HepG2 (cell line): ENCODE results near the gene NEK7. TPM values are rescaled to one million over a fixed set of nuclear protein-coding genes. Genes with fewer than 3 reads are reported as not detected.

Experiments
- ATAC-seq: fragments of 200-7000 bp; cut with Tn5 transposase; 3 replicates; pipeline ENCODE4 v1.9.1; 2020; ENCODE audit warnings: mild to moderate bottlenecking, moderate library complexity
- BruUV-seq: library from RNA; stranded (reverse); fragments of 400-500 nt; replicated peaks from 2 replicates; lab custom pipeline; 2021; lab: Mats Ljungman, UMichigan
- CTCF ChIA-PET: fragments of 300-600 bp; formaldehyde crosslinking; extraction: SDS; loops from one replicate; lab custom pipeline; 2021; ENCODE audit warnings: low total read pairs, inconsistent platforms, low intra/inter-chr PET ratio; lab: Yijun Ruan, JAX
- POLR2A ChIA-PET: fragments of 350-600 bp; sonication (Branson Sonifier 250); formaldehyde crosslinking; loops from one replicate; lab custom pipeline; 2020; ENCODE audit warnings: antibody characterized with exemption, inconsistent platforms; lab: Yijun Ruan, JAX
- DNase-seq: peaks from one replicate; pipeline ENCODE4 v3.0.0-alpha.2; 2015; ENCODE audit warnings: low spot score
- FAIRE-seq: peaks from 3 replicates; lab custom pipeline; 2011; peaks lifted over from hg19 to GRCh38; lab: Jason Lieb, UNC
- H2AFZ ChIP-seq: one replicate; pipeline ENCODE4 v1.6.1; 2011; ENCODE audit warnings: low read length, inconsistent platforms
- H3K27ac ChIP-seq: fragments of 300-600 bp; 3 replicates; pipeline ENCODE4 v1.8.0; 2011; ENCODE audit warnings: mixed run types, mild to moderate bottlenecking, mixed read lengths, low read length, inconsistent platforms; ENCODE audit not compliant: insufficient read depth; ENCODE audit errors: extremely low read length
- H3K27me3 ChIP-seq, 2 experiments: fragments of 200-600 bp in 1 of 2; 2 replicates in 1 of 2; 3 replicates in 1 of 2; pipeline versions ENCODE4 v1.6.0 to v1.8.0; 2011; ENCODE audit warnings: low read length in 2 of 2, mild to moderate bottlenecking in 2 of 2, moderate library complexity in 2 of 2, inconsistent platforms in 1 of 2; ENCODE audit not compliant: insufficient read depth in 2 of 2, control insufficient read depth in 1 of 2
- H3K36me3 ChIP-seq, 2 experiments: fragments of 200-600 bp in 1 of 2; replicated peaks in 1 of 2; 2 replicates in 1 of 2; 3 replicates in 1 of 2; pipeline versions ENCODE4 v1.5.1 to v1.8.0; 2011; ENCODE audit warnings: low read length in 2 of 2, inconsistent platforms in 1 of 2; ENCODE audit not compliant: insufficient read depth in 2 of 2, control insufficient read depth in 1 of 2
- H3K4me1 ChIP-seq: 2 replicates; pipeline ENCODE4 v1.5.1; 2012; ENCODE audit warnings: low read length, inconsistent platforms; ENCODE audit not compliant: insufficient read depth
- H3K4me2 ChIP-seq: 2 replicates; pipeline ENCODE4 v1.6.0; 2011; ENCODE audit warnings: low read depth, low read length, inconsistent platforms
- H3K4me3 ChIP-seq, 3 experiments: fragments of 200-600 bp in 1 of 3; sonication (generic), shearing (Covaris generic) in 1 of 3; replicated peaks in 1 of 3; 2 replicates each; pipeline ENCODE4 v1.5.1; 2011 to 2016; ENCODE audit warnings: low read length in 3 of 3, inconsistent platforms in 2 of 3, low read depth in 2 of 3, mild to moderate bottlenecking in 2 of 3, control low read depth in 1 of 3, mixed read lengths in 1 of 3; ENCODE audit not compliant: insufficient read depth in 1 of 3
- H3K79me2 ChIP-seq: one replicate; pipeline ENCODE4 v1.6.1; 2011; ENCODE audit warnings: low read length, inconsistent platforms; ENCODE audit not compliant: insufficient read depth
- H3K9ac ChIP-seq: 2 replicates; pipeline ENCODE4 v1.6.0; 2011; ENCODE audit warnings: mild to moderate bottlenecking, low read depth, low read length, inconsistent platforms; ENCODE audit not compliant: insufficient read depth
- H3K9me3 ChIP-seq: 2 replicates; pipeline ENCODE4 v1.5.1; 2012; ENCODE audit warnings: mild to moderate bottlenecking, low read length
- H4K20me1 ChIP-seq: 2 replicates; pipeline ENCODE4 v1.6.0; 2011; ENCODE audit warnings: inconsistent platforms, mild to moderate bottlenecking, low read length, moderate library complexity; ENCODE audit not compliant: insufficient read depth
- ADNP ChIP-seq: sonication (generic); formaldehyde crosslinking; IDR thresholded peaks from 2 replicates; pipeline ENCODE4 v1.4.0; 2020; ENCODE audit warnings: missing genetic modification reagents
- NR2F2 ChIP-seq: IDR thresholded peaks from 2 replicates; pipeline ENCODE4 v1.6.1; 2012; ENCODE audit warnings: low read depth, inconsistent platforms, borderline replicate concordance
- SRF ChIP-seq: IDR thresholded peaks from 2 replicates; pipeline ENCODE4 v1.6.1; 2011; ENCODE audit warnings: mild to moderate bottlenecking, low read depth, low read length, moderate library complexity
- TCF7L2 ChIP-seq: IDR thresholded peaks from 2 replicates; pipeline ENCODE4 v1.6.1; 2011; ENCODE audit warnings: mild to moderate bottlenecking, low read depth, low read length, moderate library complexity
- ZNF253 ChIP-seq: sonication (generic); formaldehyde crosslinking; IDR thresholded peaks from 2 replicates; pipeline ENCODE4 v1.8.0; 2022; ENCODE audit warnings: mild to moderate bottlenecking, missing genetic modification reagents, borderline replicate concordance
- ZNF879 ChIP-seq: sonication (generic); formaldehyde crosslinking; IDR thresholded peaks from 2 replicates; pipeline ENCODE4 v1.8.1; 2023; ENCODE audit warnings: missing genetic modification reagents
- ZSCAN22 ChIP-seq: sonication (generic); formaldehyde crosslinking; IDR thresholded peaks from 2 replicates; pipeline ENCODE4 v1.4.0; 2020; ENCODE audit warnings: mild to moderate bottlenecking, missing genetic modification reagents
- ZSCAN29 ChIP-seq: sonication (generic); formaldehyde crosslinking; conservative IDR thresholded peaks from 2 replicates; pipeline ENCODE4 v1.4.0; 2020; ENCODE audit warnings: mild to moderate bottlenecking, missing genetic modification reagents
- WGBS: methylation state at CpG from one replicate; pipeline ENCODE4 v1.1.6; 2017; ENCODE audit warnings: low lambda C conversion rate; 5-methylcytosine and 5-hydroxymethylcytosine counted together
- in situ Hi-C: cut with HindIII; loops from 2 replicates; pipeline ENCODE4 v1.10.0; 2017; ENCODE audit warnings: low pct_unique_long_range_greater_than_20kb; ENCODE audit not compliant: extremely low pct_ligation_motif_present
- intact Hi-C: fragments of 100-400 bp; cut with micrococcal nuclease; formaldehyde crosslinking; loops from one replicate; pipeline ENCODE4 v1.10.0; 2022; ENCODE audit not compliant: unreplicated experiment
- polyA plus RNA-seq, 8 experiments: library from polyadenylated mRNA; depleted of rRNA in 3 of 8; stranded (reverse) in 7 of 8; unstranded in 1 of 8; fragments of >200 nt; fragmentation: Illumina TruSeq in 4 of 8; extraction: Trizol in 4 of 8; gene quantifications; 2 replicates each; pipeline versions ENCODE4 v1.2.1 to v1.2.3, GENCODE V29; 2011 to 2016; ENCODE audit warnings: low read depth in 4 of 8, missing spikeins in 1 of 8, mixed read lengths in 1 of 8; ENCODE audit not compliant: insufficient read depth in 1 of 8
- total RNA-seq, 5 experiments: library from RNA; depleted of rRNA; stranded (reverse); fragments of >200 nt; fragmentation: Illumina TruSeq; extraction: Trizol; gene quantifications; 2 replicates each; pipeline ENCODE4 v1.2.3, GENCODE V29; 2016; ENCODE audit warnings: low read depth in 1 of 5
- TF ChIP-seq, protein P1 (sequence below): sonication (generic); formaldehyde crosslinking; IDR thresholded peaks from 2 replicates; pipeline ENCODE4 v1.4.0; 2020; ENCODE audit warnings: missing genetic modification reagents, mild to moderate bottlenecking, borderline replicate concordance
- TF ChIP-seq, protein P2 (sequence below): sonication (generic); formaldehyde crosslinking; IDR thresholded peaks from 2 replicates; pipeline ENCODE4 v1.4.0; 2020; ENCODE audit warnings: missing genetic modification reagents
- TF ChIP-seq, protein P3 (sequence below): sonication (generic); formaldehyde crosslinking; IDR thresholded peaks from 2 replicates; pipeline ENCODE4 v1.9.0; 2022; ENCODE audit warnings: missing genetic modification reagents, mild to moderate bottlenecking, borderline replicate concordance
- TF ChIP-seq, protein P4 (sequence below): sonication (generic); formaldehyde crosslinking; conservative IDR thresholded peaks from 2 replicates; pipeline ENCODE4 v1.4.0; 2020; ENCODE audit warnings: missing genetic modification reagents

Gene NEK7
- total and polyA plus RNA-seq, 2 of the 13 experiments (the other 11 are each of a cell fraction or from before 2014, with no cell fraction given) = 18.1 to 19.2 TPM

DNA sequence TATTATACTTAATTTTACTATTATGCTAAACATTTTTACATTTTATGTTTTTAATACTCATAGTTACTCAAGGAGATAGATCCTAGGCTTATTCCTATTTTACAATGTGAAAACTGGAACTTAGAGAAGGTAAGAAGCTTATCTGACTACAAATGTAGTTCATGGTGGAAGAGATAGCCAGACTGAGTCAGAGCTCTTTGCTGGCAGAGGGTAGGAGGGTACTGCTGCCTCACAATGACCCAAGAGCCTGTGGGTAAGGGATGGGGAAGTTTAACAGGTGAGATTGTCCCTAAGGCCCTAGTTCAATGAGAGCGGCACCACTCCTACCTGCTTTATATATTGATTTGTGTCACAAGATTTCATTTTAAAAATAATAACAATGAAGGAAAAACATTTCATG, 34.1 kb upstream of the NEK7 start:
- CTCF ChIA-PET = no interaction called here
- Histone ChIP-seq H3K4me2 (no peak overlapping the region), H3K9me3 (no peaks in the 10 kb centered on the region), H3K79me2 (no peaks in the 10 kb centered on the region), H2AFZ (no peak overlapping the region), H3K27ac (no peak overlapping the region), H3K27me3 (no peaks in the 10 kb centered on the region; a peak in 1 of 5 replicates), H3K4me1 (no peaks in the 10 kb centered on the region), H3K9ac (no peak overlapping the region), H3K36me3 (no peaks in the 10 kb centered on the region), H3K4me3 (no peak overlapping the region), H4K20me1 (no peaks in the 10 kb centered on the region)
- no peak for DNase-seq
- BruUV-seq = no TSS peak
- no peak for FAIRE-seq
- intact Hi-C loops (no loop called here), in situ Hi-C loops (no loop called here)
- 50% methylated on average over 1 of the region's 1 CpG for WGBS
- TF ChIP-seq, protein P1, sequence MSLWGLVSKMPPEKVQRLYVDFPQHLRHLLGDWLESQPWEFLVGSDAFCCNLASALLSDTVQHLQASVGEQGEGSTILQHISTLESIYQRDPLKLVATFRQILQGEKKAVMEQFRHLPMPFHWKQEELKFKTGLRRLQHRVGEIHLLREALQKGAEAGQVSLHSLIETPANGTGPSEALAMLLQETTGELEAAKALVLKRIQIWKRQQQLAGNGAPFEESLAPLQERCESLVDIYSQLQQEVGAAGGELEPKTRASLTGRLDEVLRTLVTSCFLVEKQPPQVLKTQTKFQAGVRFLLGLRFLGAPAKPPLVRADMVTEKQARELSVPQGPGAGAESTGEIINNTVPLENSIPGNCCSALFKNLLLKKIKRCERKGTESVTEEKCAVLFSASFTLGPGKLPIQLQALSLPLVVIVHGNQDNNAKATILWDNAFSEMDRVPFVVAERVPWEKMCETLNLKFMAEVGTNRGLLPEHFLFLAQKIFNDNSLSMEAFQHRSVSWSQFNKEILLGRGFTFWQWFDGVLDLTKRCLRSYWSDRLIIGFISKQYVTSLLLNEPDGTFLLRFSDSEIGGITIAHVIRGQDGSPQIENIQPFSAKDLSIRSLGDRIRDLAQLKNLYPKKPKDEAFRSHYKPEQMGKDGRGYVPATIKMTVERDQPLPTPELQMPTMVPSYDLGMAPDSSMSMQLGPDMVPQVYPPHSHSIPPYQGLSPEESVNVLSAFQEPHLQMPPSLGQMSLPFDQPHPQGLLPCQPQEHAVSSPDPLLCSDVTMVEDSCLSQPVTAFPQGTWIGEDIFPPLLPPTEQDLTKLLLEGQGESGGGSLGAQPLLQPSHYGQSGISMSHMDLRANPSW (CRISPR knock-in tag) = no peak
- TF ChIP-seq, protein P2, sequence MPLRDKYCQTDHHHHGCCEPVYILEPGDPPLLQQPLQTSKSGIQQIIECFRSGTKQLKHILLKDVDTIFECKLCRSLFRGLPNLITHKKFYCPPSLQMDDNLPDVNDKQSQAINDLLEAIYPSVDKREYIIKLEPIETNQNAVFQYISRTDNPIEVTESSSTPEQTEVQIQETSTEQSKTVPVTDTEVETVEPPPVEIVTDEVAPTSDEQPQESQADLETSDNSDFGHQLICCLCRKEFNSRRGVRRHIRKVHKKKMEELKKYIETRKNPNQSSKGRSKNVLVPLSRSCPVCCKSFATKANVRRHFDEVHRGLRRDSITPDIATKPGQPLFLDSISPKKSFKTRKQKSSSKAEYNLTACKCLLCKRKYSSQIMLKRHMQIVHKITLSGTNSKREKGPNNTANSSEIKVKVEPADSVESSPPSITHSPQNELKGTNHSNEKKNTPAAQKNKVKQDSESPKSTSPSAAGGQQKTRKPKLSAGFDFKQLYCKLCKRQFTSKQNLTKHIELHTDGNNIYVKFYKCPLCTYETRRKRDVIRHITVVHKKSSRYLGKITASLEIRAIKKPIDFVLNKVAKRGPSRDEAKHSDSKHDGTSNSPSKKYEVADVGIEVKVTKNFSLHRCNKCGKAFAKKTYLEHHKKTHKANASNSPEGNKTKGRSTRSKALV (CRISPR knock-in tag) = no peak
- TF ChIP-seq ZSCAN29 (CRISPR knock-in tag) = no peak
- TF ChIP-seq ZSCAN22 (CRISPR knock-in tag) = no peak
- no peak for TF ChIP-seq ADNP (CRISPR knock-in tag)
- TF ChIP-seq ZNF879 (CRISPR knock-in tag) = no peak
- TF ChIP-seq, protein P3, sequence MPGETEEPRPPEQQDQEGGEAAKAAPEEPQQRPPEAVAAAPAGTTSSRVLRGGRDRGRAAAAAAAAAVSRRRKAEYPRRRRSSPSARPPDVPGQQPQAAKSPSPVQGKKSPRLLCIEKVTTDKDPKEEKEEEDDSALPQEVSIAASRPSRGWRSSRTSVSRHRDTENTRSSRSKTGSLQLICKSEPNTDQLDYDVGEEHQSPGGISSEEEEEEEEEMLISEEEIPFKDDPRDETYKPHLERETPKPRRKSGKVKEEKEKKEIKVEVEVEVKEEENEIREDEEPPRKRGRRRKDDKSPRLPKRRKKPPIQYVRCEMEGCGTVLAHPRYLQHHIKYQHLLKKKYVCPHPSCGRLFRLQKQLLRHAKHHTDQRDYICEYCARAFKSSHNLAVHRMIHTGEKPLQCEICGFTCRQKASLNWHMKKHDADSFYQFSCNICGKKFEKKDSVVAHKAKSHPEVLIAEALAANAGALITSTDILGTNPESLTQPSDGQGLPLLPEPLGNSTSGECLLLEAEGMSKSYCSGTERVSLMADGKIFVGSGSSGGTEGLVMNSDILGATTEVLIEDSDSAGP (CRISPR knock-in tag) = no peak
- no peak for TF ChIP-seq SRF
- TF ChIP-seq, protein P4, sequence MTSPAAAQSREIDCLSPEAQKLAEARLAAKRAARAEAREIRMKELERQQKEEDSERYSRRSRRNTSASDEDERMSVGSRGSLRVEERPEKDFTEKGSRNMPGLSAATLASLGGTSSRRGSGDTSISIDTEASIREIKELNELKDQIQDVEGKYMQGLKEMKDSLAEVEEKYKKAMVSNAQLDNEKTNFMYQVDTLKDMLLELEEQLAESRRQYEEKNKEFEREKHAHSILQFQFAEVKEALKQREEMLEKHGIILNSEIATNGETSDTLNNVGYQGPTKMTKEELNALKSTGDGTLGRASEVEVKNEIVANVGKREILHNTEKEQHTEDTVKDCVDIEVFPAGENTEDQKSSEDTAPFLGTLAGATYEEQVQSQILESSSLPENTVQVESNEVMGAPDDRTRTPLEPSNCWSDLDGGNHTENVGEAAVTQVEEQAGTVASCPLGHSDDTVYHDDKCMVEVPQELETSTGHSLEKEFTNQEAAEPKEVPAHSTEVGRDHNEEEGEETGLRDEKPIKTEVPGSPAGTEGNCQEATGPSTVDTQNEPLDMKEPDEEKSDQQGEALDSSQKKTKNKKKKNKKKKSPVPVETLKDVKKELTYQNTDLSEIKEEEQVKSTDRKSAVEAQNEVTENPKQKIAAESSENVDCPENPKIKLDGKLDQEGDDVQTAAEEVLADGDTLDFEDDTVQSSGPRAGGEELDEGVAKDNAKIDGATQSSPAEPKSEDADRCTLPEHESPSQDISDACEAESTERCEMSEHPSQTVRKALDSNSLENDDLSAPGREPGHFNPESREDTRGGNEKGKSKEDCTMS (CRISPR knock-in tag) = no peak
- TF ChIP-seq TCF7L2 = no peak
- TF ChIP-seq ZNF253 (CRISPR knock-in tag) = no peak
- TF ChIP-seq NR2F2 = no peak
- POLR2A ChIA-PET = no interaction called here
- ATAC-seq = no peak
